Endothelial cell of umbilical vein (primary cell): Measurements from ENCODE around the gene ZBTB14. TPM values are rescaled to one million over a fixed set of nuclear protein-coding genes. Genes with fewer than 3 reads are reported as not detected.

Source experiments
- BruUV-seq: library from RNA; stranded (reverse); fragments of 400-500 nt; replicated peaks from 2 replicates; lab custom pipeline; 2021; lab: Mats Ljungman, UMichigan
- CTCF ChIA-PET: fragments of 300-600, 350-600 bp; sonication (Branson Sonifier 250); formaldehyde crosslinking; loops from one replicate; lab custom pipeline; 2021; ENCODE audit warnings: antibody characterized with exemption, inconsistent platforms; lab: Charles Lee
- POLR2A ChIA-PET: fragments of 300-600, 350-600 bp; sonication (Branson Sonifier 250); formaldehyde crosslinking; loops from one replicate; lab custom pipeline; 2021; ENCODE audit warnings: antibody characterized with exemption, inconsistent platforms; lab: Charles Lee
- DNase-seq: peaks from one replicate; pipeline ENCODE4 v3.0.0-alpha.2; 2011; ENCODE audit warnings: low read depth, low spot score
- FAIRE-seq: peaks from 2 replicates; lab custom pipeline; 2011; peaks lifted over from hg19 to GRCh38; lab: Jason Lieb, UNC
- H2AFZ ChIP-seq: 2 replicates; pipeline ENCODE4 v1.6.0; 2012; ENCODE audit warnings: low read depth, low read length, control low read depth, inconsistent platforms
- H3K27ac ChIP-seq: 2 replicates; pipeline ENCODE4 v1.5.1; 2011; ENCODE audit warnings: low read depth, mild to moderate bottlenecking, control low read depth, low read length, moderate library complexity; ENCODE audit not compliant: insufficient read depth
- H3K27me3 ChIP-seq, 2 experiments: 2 replicates each; pipeline versions ENCODE4 v1.6.0 to v1.6.1; 2011; ENCODE audit warnings: low read length in 2 of 2, mixed read lengths in 1 of 2; ENCODE audit not compliant: control insufficient read depth in 2 of 2, insufficient read depth in 2 of 2
- H3K36me3 ChIP-seq, 2 experiments: 2 replicates in 1 of 2; 3 replicates in 1 of 2; pipeline ENCODE4 v1.5.1; 2011; ENCODE audit warnings: low read length in 2 of 2, mild to moderate bottlenecking in 1 of 2, moderate library complexity in 1 of 2; ENCODE audit not compliant: control insufficient read depth in 2 of 2, insufficient read depth in 2 of 2; ENCODE audit errors: extremely low read depth in 1 of 2
- H3K4me1 ChIP-seq: 3 replicates; pipeline ENCODE4 v1.5.1; 2011; ENCODE audit warnings: mild to moderate bottlenecking, low read length; ENCODE audit not compliant: control insufficient read depth, insufficient read depth; ENCODE audit errors: extremely low read depth
- H3K4me2 ChIP-seq: 2 replicates; pipeline ENCODE4 v1.6.1; 2011; ENCODE audit warnings: low read length, control low read depth, mixed read lengths; ENCODE audit not compliant: insufficient read depth
- H3K4me3 ChIP-seq, 3 experiments: fragments of 200-600 bp in 1 of 3; sonication (generic), shearing (Covaris generic) in 1 of 3; replicated peaks in 1 of 3; 2 replicates each; pipeline ENCODE4 v1.5.1; 2011 to 2016; ENCODE audit warnings: control low read depth in 3 of 3, low read length in 3 of 3, mild to moderate bottlenecking in 2 of 3, inconsistent platforms in 1 of 3, low read depth in 1 of 3, moderate library complexity in 1 of 3; ENCODE audit not compliant: insufficient read depth in 1 of 3
- H3K79me2 ChIP-seq: 2 replicates; pipeline ENCODE4 v1.6.0; 2012; ENCODE audit warnings: low read length, inconsistent platforms; ENCODE audit not compliant: control insufficient read depth, insufficient read depth
- H3K9ac ChIP-seq: replicated peaks from 2 replicates; pipeline ENCODE3; 2011; ENCODE audit warnings: low read length, control low read depth; ENCODE audit not compliant: insufficient read depth; ENCODE audit errors: extremely low read depth
- H3K9me1 ChIP-seq: replicated peaks from 3 replicates; pipeline ENCODE4 v1.6.0; 2011; ENCODE audit warnings: mild to moderate bottlenecking, low read length; ENCODE audit not compliant: control insufficient read depth, insufficient read depth; ENCODE audit errors: extremely low read depth
- H3K9me3 ChIP-seq: replicated peaks from 2 replicates; pipeline ENCODE4 v1.5.1; 2012; ENCODE audit warnings: low read length, inconsistent platforms; ENCODE audit not compliant: control insufficient read depth, insufficient read depth
- H4K20me1 ChIP-seq: replicated peaks from 2 replicates; pipeline ENCODE3; 2011; ENCODE audit warnings: mild to moderate bottlenecking, low read length; ENCODE audit not compliant: control insufficient read depth, insufficient read depth; ENCODE audit errors: extremely low read depth
- CTCF ChIP-seq, 2 donors: IDR thresholded peaks; 1 replicate in 1 of 2; 2 replicates in 1 of 2; pipeline ENCODE4 v1.5.1; 2011; ENCODE audit warnings: low read length in 2 of 2, mild to moderate bottlenecking in 2 of 2, moderate library complexity in 2 of 2, control low read depth in 1 of 2, inconsistent platforms in 1 of 2, low read depth in 1 of 2; ENCODE audit not compliant: insufficient read depth in 1 of 2; ENCODE audit errors: extremely low read depth in 1 of 2
- EZH2 ChIP-seq: IDR thresholded peaks from 2 replicates; pipeline ENCODE4 v1.6.1; 2012; ENCODE audit warnings: borderline replicate concordance, low read depth, mild to moderate bottlenecking, moderate library complexity, low read length, inconsistent platforms; ENCODE audit not compliant: severe bottlenecking
- FOS ChIP-seq: IDR thresholded peaks from 2 replicates; pipeline ENCODE4 v1.6.1; 2011; ENCODE audit warnings: mild to moderate bottlenecking, low read length, moderate library complexity, borderline replicate concordance; ENCODE audit not compliant: insufficient read depth
- GATA2 ChIP-seq: IDR thresholded peaks from 2 replicates; pipeline ENCODE4 v1.7.0; 2011; ENCODE audit warnings: low read depth, mild to moderate bottlenecking, moderate library complexity, mixed read lengths, low read length; ENCODE audit not compliant: insufficient read length, insufficient read depth
- JUN ChIP-seq: IDR thresholded peaks from 2 replicates; pipeline ENCODE4 v1.6.1; 2011; ENCODE audit warnings: borderline replicate concordance, low read depth; ENCODE audit not compliant: insufficient read length, insufficient read depth
- MYC ChIP-seq: IDR thresholded peaks from one replicate; pipeline ENCODE4 v1.6.1; 2011; ENCODE audit warnings: mild to moderate bottlenecking, low read depth, low read length
- POLR2A ChIP-seq: IDR thresholded peaks from 2 replicates; pipeline ENCODE4 v1.6.1; 2012; ENCODE audit warnings: low read depth, mild to moderate bottlenecking, control low read depth, low read length
- POLR2AphosphoS5 ChIP-seq: IDR thresholded peaks from 2 replicates; pipeline ENCODE4 v1.6.1; 2012; ENCODE audit warnings: low read depth, mild to moderate bottlenecking, control low read depth, low read length, moderate library complexity; ENCODE audit not compliant: insufficient read depth
- dilution Hi-C: fragments of 300-500 bp; cut with MboI; formaldehyde crosslinking; loops from one replicate; pipeline ENCODE4 v1.15.0; 2019; ENCODE audit warnings: low sequenced_read_pairs; ENCODE audit not compliant: extremely low pct_ligation_motif_present
- intact Hi-C: fragments of 100-400 bp; cut with micrococcal nuclease; formaldehyde crosslinking; loops from one replicate; pipeline ENCODE4 v1.10.0; 2022
- polyA plus RNA-seq, 4 experiments: library from polyadenylated mRNA; depleted of rRNA in 3 of 4; stranded (reverse) in 3 of 4; unstranded in 1 of 4; fragments of >200 nt; gene quantifications; 2 replicates each; pipeline versions ENCODE4 v1.2.1 to v1.2.3, GENCODE V29; 2011 to 2012; ENCODE audit warnings: missing spikeins in 1 of 4
- total RNA-seq: library from RNA; stranded (reverse); gene quantifications from 2 replicates; pipeline ENCODE4 v1.2.3, GENCODE V29; 2021

Gene ZBTB14
- total and polyA plus RNA-seq, 2 donors (not counting 3 experiments of a cell fraction or from before 2014, with no cell fraction given): 5.5 to 13.7 TPM

- CTCF ChIA-PET: no interaction called here
- Histone ChIP-seq H3K27ac (no peak overlapping the region), H3K9me3 (no peaks in the 10 kb centered on the region), H2AFZ (no peak overlapping the region), H3K9me1 (no peaks in the 10 kb centered on the region), H3K79me2 (no peaks in the 10 kb centered on the region), H3K4me2 (no peak overlapping the region), H3K4me1 (no peaks in the 10 kb centered on the region), H4K20me1 (no peaks in the 10 kb centered on the region), H3K9ac (no peak overlapping the region), H3K4me3 (no peak overlapping the region), H3K27me3 (no peaks in the 10 kb centered on the region), H3K36me3 (no peaks in the 10 kb centered on the region)
- no peak for FAIRE-seq
- TF ChIP-seq GATA2 (no peak), FOS (no peak), POLR2A (no peak), EZH2 (no peak), POLR2AphosphoS5 (no peak), MYC (no peak), CTCF (IDR thresholded peaks at IDR 0.05; ENCODE audit: extremely low read depth in 1 of 2, insufficient read depth in 1 of 2, low read depth in 1 of 2, low read length in 2 of 2) (no peak), JUN (no peak)
- dilution Hi-C loops (no loop called here), intact Hi-C loops (no loop called here)
- DNase-seq: no peak
- no TSS peak for BruUV-seq
- POLR2A ChIA-PET: no interaction called here
Measured at GRCh38 chr18:5339202-5339834, 43.8 kb upstream of the ZBTB14 start.
